Activated CD8-positive, alpha-beta memory T cell treated with anti-CD3 and anti-CD28 coated beads for 4 hours (primary cell): Measurements from ENCODE around the gene SOX6.

Source experiments
- DNase-seq, 2 donors: peaks; one replicate each; pipeline ENCODE4 v3.0.0-alpha.2; 2020; ENCODE audit warnings: low read depth in 2 of 2

SOX6 gene

GRCh38 chr11:15965562-15966250 is 390.6 kb downstream of the SOX6 start:
- no peak for DNase-seq

- no peak for DNase-seq
Measured at GRCh38 chr11:15963266-15963665, 393.1 kb downstream of the SOX6 start.

GRCh38 chr11:15958910-15959309 is 397.4 kb downstream of the SOX6 start:
- no peak for DNase-seq

- no peak for DNase-seq
Measured at GRCh38 chr11:15957234-15957633, 399.1 kb downstream of the SOX6 start.

- no peak for DNase-seq
Measured at GRCh38 chr11:15956302-15956701, 400.0 kb downstream of the SOX6 start.

- DNase-seq, result no peak
Measured at GRCh38 chr11:15955595-15955994, 400.8 kb downstream of the SOX6 start.

- no peak for DNase-seq
Measured at GRCh38 chr11:15947681-15948648, 408.4 kb downstream of the SOX6 start.

GRCh38 chr11:15945726-15946125 is 410.6 kb downstream of the SOX6 start:
- no peak for DNase-seq

- DNase-seq, result no peak
Measured at GRCh38 chr11:15944460-15944859, 411.9 kb downstream of the SOX6 start.

GRCh38 chr11:15943418-15944197 is 412.7 kb downstream of the SOX6 start:
- DNase-seq, result no peak

- no peak for DNase-seq
Measured at GRCh38 chr11:15942936-15943335, 413.4 kb downstream of the SOX6 start.

GRCh38 chr11:15942126-15942525 is 414.2 kb downstream of the SOX6 start:
- no peak for DNase-seq

GRCh38 chr11:15941206-15941770 is 415.1 kb downstream of the SOX6 start:
- no peak for DNase-seq

GRCh38 chr11:15940462-15941205 is 415.7 kb downstream of the SOX6 start:
- no peak for DNase-seq

GRCh38 chr11:15938983-15939382 is 417.4 kb downstream of the SOX6 start:
- DNase-seq, result no peak

GRCh38 chr11:15938121-15938611 is 418.2 kb downstream of the SOX6 start:
- DNase-seq, result no peak

- no peak for DNase-seq
Measured at GRCh38 chr11:15937601-15938120, 418.7 kb downstream of the SOX6 start.

GRCh38 chr11:15936011-15936410 is 420.3 kb downstream of the SOX6 start:
- DNase-seq, result no peak

GRCh38 chr11:15935373-15935772 is 421.0 kb downstream of the SOX6 start:
- DNase-seq, result no peak

GRCh38 chr11:15933886-15934625 is 422.3 kb downstream of the SOX6 start:
- no peak for DNase-seq
